Measurements from ENCODE around the gene CIC.
A peak's percentile ranks its signal among the peaks of the same experiment; 100 is the strongest.

The CIC gene

GRCh38 chr19:42235181-42235580 is 33.9 kb upstream of the CIC start:
- TF ChIP-seq, protein P1, sequence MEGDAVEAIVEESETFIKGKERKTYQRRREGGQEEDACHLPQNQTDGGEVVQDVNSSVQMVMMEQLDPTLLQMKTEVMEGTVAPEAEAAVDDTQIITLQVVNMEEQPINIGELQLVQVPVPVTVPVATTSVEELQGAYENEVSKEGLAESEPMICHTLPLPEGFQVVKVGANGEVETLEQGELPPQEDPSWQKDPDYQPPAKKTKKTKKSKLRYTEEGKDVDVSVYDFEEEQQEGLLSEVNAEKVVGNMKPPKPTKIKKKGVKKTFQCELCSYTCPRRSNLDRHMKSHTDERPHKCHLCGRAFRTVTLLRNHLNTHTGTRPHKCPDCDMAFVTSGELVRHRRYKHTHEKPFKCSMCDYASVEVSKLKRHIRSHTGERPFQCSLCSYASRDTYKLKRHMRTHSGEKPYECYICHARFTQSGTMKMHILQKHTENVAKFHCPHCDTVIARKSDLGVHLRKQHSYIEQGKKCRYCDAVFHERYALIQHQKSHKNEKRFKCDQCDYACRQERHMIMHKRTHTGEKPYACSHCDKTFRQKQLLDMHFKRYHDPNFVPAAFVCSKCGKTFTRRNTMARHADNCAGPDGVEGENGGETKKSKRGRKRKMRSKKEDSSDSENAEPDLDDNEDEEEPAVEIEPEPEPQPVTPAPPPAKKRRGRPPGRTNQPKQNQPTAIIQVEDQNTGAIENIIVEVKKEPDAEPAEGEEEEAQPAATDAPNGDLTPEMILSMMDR (IDR thresholded peaks at IDR 0.05): no peak

DNA sequence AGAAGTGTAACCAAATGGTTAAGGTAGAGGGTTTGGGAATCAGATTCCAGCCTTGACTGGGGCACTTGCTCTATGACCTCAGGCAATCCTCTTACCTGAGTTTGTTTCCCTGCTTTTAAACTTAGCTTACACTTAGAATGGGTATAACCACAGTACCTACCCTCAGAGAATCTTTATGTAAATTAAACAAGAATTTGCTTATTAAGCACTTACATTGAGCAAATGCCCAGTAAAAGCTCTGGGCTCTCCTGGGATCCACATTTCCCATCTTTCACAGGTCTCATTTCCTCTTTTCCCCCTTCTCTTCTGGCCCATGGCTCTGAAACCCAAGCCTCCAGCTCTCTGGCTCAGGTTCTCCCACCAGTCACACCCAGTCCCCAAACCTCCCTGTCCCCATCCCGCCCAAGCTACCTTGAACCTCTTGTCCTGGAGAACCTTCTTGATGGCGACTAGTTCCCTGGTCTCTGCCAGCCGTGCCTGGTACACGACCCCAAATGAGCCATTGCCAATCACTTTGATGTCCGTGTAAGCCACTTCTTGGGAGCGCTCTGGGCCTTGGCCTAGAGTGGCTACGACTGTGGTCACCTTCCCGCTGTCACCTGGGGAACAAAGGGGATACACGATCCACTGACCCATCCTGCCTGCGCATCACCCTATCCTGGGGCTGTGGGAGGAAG is 29.4 kb upstream of the CIC start:
- TF ChIP-seq, protein P1 (IDR thresholded peaks at IDR 0.05): no peak

DNA sequence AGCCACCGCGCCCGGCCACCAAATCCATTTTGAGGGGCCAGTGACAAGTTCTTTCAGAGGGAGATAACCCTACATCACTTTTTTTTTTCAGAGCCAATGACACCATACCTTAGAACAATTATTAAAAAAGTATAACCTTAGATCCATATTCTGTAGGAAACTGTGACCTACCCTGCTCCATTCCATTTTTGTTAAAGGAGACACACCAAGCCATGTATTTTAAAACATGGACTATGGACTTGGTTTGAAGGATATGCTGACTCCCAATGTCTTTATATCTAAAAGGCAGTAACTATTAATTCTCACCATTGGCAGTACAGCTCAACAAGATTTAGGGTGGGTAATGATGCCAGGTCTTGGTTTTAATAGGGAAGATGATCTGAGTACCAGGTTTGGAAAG is 27.8 kb upstream of the CIC start:
- TF ChIP-seq, protein P1 (IDR thresholded peaks at IDR 0.05): no peak

- TF ChIP-seq, protein P1 (IDR thresholded peaks at IDR 0.05): no peak
Observed at GRCh38 chr19:42242069-42242511, 27.0 kb upstream of the CIC start.

DNA sequence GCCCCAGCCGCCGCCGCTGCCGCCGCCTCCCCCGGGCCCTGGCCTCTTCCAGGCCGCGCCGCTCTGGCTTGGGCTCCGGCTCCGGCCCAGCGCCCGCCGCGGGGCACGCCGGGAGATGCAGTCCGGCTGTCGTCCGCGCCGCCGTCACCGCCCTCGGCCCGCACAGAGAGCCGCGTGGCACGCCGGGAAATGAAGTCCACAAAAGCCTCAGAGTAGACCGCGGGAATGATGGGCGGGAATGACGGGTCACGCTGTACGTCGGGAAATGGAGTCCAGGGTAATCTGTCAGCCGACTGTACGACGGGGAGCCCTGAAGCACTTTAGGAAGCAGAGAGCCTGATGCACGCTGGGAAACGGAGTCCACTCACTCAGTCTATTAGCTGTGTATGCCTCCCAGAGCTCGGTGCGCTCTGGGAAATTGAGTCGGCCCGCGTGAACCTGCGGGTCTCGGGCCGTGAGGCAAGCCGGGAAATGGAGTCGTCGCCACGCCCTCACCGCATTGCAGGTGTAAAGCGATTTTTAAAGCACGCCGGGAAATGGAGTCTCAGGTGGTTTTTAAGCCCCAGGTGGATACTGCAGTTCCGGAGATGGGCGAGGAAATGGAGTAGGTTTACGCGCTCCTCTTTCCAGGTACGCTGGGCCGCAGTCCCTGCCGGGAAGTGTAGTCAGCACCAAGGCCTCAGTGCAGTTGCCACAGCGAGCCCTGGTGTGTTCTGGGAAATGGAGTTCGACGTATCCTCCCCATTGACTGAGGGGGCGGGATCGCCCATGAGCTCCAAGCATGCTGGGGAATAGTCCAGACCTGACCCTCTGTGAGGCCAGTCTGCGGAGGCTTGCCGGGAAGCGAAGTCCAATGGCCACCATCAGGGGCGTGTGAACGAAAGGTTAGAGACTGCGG is 26.3 kb upstream of the CIC start, which contains the start of gene GSK3A:
Gene GSK3A (minus strand): TSS at position 91 of the 898 bp plus-strand sequence. CDS start 137 bp downstream, outside the sequence.
- TF ChIP-seq, protein P1 (IDR thresholded peaks at IDR 0.05): no peak

DNA sequence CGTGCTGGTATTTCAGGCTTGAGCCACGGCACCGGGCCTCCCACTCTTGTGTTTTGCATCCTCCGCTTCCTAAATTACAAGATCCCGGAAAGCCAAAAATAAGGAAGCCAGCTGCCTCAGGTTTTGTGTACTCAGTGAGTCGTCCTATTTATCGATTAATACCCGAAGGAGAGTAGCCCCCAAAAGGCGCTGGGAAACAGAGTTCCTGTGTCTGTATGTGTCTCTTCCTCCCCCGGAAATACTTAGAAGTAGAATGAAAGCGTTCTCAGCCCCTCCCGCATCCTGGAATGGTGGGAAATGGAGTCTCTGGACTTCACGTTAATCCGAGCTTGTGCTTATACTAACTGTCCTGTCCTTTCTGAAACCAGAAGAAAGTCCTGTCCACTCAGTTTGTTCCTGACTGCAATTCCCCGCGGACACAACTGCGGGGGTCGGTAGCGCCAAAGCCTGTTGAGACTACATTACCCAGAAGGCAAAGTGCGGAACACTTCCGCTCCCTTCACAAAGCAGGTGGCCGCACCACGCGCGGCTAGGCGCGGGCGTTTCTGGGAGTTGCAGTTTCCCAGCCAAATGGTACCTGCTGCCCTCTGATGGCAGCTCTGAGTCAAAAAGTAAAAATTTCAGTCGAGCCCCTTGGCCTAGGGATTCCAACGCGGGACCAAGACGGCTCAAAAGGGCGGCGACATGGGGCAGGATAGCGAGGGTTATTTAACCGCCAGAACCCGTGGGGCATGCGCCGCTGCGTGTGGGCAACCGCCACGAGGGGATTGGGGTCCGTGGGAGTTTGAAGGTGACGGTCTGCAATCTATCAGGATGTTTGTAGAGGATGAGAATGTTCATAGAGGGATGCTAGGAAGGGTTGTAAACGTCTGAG is 24.5 kb upstream of the CIC start:
- TF ChIP-seq, protein P1 (IDR thresholded peaks at IDR 0.05): peak; percentile 49

- TF ChIP-seq, protein P1 (IDR thresholded peaks at IDR 0.05): no peak
Observed at GRCh38 chr19:42245231-42245630, 23.8 kb upstream of the CIC start.

Data from LNCAP (cell line).